Adrenal gland (tissue), 5 donors: ENCODE results near the gene PTPRD.

Source experiments
- POLR2A ChIP-seq, 2 donors: fragments of 450-650 bp; IDR thresholded peaks; one replicate each; pipeline ENCODE4 v1.6.1; 2017; ENCODE audit warnings: antibody characterized with exemption in 2 of 2, mild to moderate bottlenecking in 2 of 2, moderate library complexity in 1 of 2
- TF ChIP-seq, protein P1 (sequence below), 6 experiments: fragments of 450-650 bp in 4 of 6; fragments of 200-600 bp in 2 of 6; sonication (generic) in 1 of 6; IDR thresholded peaks; 1 replicate in 5 of 6; 2 replicates in 1 of 6; pipeline versions ENCODE4 v1.5.1 to v1.8.0; 2016 to 2021; ENCODE audit warnings: antibody characterized with exemption in 6 of 6, mild to moderate bottlenecking in 2 of 6, moderate library complexity in 1 of 6
- donor health status: DM: no; HTN: no; CAD: no.

DNA sequence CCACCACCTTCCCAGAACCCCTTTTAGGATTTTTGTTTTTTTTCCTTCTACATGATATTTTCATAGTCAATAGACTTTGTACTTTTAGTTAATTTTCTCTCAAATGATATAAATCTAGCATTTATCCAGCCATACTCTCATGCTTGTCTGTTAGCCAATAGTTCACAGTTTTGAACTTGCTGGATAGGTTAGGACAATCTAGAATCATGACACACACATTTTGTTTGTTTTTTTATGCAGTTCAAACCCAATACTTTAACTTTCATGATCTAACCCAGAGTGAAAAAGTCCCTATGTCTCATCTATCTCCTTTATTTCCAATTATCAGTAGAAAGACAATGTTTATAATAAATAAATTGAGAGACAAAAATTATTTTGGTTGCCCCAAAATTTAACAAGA is 2303.5 kb downstream of the PTPRD start:
- TF ChIP-seq POLR2A (IDR thresholded peaks at IDR 0.05), result no peak
- TF ChIP-seq, protein P1, sequence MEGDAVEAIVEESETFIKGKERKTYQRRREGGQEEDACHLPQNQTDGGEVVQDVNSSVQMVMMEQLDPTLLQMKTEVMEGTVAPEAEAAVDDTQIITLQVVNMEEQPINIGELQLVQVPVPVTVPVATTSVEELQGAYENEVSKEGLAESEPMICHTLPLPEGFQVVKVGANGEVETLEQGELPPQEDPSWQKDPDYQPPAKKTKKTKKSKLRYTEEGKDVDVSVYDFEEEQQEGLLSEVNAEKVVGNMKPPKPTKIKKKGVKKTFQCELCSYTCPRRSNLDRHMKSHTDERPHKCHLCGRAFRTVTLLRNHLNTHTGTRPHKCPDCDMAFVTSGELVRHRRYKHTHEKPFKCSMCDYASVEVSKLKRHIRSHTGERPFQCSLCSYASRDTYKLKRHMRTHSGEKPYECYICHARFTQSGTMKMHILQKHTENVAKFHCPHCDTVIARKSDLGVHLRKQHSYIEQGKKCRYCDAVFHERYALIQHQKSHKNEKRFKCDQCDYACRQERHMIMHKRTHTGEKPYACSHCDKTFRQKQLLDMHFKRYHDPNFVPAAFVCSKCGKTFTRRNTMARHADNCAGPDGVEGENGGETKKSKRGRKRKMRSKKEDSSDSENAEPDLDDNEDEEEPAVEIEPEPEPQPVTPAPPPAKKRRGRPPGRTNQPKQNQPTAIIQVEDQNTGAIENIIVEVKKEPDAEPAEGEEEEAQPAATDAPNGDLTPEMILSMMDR (IDR thresholded peaks at IDR 0.05), result no peak
